GM18511 (cell line): ENCODE results near the gene SLC9A6.
"Not testable (repeated sequence)": the region's sequence is repeated elsewhere in the genome, so short reads cannot be mapped to it uniquely, and the experiment has no call there.

Experiments
- ATAC-seq: cut with Tn5 transposase; IDR thresholded peaks from one replicate; pipeline ENCODE4 v1.9.1; 2021; ENCODE audit warnings: mild to moderate bottlenecking, moderate library complexity; ENCODE audit not compliant: unreplicated experiment

SLC9A6 gene

GRCh38 chrX:136028383-136028984, 43.2 kb downstream of the SLC9A6 start:
- ATAC-seq: peak; percentile 79

GRCh38 chrX:136029766-136030165, 44.5 kb downstream of the SLC9A6 start:
- ATAC-seq: no peak

DNA sequence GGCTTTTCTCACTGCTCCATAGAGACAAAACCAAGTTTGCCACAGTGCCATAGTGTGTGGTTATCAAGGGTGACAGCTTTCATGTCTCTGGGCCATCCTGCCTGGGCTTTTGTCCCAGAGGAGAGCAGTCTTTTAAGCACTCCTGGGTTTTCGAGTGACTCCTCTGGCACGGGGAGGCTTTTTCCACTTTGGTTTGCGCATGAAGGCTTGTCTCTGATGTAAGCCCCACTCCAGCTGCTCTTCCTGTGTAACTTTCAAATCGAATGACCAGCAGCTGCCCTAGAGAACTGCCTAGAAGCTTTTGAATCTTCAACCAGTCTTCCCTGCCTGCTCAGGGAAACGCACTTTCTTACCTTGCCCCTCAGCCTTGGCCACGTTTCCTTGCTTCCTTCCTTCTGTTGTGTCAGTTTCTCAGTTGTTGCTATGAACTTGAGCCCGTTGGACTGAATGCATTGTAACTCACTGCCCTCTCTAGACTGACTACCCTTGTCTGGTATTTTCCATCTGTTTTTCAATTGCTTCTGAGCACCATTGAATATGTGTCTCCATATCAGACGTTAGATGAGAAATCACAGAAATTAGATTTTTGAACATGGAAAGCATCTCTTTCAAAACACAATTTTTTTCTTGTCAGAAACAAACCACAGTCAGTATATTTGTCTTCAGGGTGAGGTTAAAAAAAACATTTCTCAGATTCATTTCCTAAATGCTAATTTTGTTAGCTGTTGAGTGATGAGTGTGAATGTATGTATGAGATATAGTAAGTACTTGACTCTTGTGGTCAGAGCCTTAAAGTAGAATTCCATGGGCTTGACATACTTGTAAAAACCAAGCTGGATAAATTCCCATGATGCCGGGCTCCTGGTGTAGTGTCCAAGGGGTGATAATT, 45.3 kb downstream of the SLC9A6 start:
- no peak for ATAC-seq

- no peak for ATAC-seq
Observed at GRCh38 chrX:136031626-136032025, 46.4 kb downstream of the SLC9A6 start.

GRCh38 chrX:136032370-136032769, 47.1 kb downstream of the SLC9A6 start:
- no peak for ATAC-seq

DNA sequence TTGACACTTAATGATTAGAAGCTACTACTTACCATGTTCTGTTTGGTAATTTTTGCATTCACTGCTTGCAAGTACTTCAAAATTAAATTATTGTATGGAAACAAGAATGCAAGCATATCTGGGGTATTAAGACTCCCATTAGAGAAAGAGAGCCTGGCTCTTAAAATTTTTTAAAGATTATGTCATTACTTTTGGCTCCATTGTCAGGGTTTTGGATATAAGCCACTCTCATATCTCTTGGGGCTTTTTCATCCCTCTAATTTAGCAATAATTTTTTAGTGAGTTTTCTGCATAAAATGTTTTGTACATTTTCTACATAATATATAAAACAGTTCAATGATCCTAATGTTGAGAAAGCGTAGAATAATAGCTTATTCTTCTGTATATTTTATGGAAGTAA, 49.4 kb downstream of the SLC9A6 start:
- no peak for ATAC-seq

GRCh38 chrX:136035663-136036062, 50.4 kb downstream of the SLC9A6 start:
- no peak for ATAC-seq

GRCh38 chrX:136039485-136039884, 54.2 kb downstream of the SLC9A6 start:
- ATAC-seq: no peak

DNA sequence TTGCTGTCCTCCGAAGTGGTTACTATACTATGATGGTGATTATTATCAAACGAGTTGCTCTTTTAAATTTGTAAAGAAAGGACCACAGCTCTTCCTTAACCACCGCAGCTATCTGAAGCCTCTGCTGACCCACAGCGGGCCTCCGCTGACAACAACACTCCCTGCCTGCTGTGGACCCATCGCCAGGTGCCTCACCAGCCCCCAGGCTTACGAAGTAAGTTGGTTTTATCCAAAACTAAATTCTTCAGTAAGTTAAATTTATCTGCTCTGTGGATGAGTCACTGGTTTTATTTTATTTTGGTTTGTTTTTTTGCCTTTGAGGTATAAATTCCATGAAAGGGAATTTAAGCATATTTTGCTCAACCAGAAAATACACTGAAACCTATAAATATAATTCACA, 54.7 kb downstream of the SLC9A6 start:
- ATAC-seq: no peak

DNA sequence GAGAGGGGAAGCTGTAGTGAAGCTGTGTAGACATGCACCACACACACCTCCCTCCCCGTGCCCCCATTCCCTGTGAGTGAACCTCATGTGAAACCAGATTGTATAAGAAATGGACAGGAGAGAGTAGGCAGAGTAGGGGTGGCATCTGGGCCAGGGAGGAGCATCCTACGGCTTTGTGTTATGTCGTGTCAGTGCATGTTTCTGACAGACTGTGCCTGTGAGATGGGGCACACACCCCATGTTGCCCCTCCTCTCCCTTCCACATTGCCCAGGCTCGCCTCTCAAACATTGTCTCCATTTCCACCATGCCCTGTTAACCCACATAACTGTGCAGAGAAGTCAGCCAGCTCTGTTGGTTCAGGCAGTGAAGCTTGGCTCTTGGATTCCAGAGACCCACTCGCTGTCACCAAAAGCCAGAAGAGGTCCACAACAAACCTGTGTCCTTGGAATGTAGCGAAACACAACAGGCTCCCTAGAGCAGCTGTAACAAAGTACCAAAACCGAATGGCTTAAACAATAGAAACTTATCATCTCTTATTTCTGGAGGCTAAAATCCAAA, 56.1 kb downstream of the SLC9A6 start:
- no peak for ATAC-seq

DNA sequence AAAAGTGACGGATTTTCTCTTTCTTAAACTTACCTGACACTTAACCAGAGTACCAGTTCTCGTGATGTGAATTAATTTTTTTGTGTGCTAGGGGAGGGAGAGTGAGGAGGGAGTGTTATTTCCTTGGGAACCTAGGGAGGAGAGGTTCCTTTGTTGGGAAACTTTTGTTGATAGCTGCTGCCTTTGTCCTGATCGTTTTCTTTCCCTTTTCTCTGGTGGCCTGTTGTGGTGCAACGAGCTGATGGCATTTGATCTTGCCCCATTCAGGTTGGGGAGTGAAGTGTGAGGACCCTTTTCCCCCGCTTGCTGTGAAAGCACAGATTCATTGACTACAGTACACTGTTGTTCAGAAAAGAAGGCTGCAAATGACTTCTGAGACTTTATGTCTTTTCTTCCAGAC, 59.8 kb downstream of the SLC9A6 start:
- no peak for ATAC-seq

DNA sequence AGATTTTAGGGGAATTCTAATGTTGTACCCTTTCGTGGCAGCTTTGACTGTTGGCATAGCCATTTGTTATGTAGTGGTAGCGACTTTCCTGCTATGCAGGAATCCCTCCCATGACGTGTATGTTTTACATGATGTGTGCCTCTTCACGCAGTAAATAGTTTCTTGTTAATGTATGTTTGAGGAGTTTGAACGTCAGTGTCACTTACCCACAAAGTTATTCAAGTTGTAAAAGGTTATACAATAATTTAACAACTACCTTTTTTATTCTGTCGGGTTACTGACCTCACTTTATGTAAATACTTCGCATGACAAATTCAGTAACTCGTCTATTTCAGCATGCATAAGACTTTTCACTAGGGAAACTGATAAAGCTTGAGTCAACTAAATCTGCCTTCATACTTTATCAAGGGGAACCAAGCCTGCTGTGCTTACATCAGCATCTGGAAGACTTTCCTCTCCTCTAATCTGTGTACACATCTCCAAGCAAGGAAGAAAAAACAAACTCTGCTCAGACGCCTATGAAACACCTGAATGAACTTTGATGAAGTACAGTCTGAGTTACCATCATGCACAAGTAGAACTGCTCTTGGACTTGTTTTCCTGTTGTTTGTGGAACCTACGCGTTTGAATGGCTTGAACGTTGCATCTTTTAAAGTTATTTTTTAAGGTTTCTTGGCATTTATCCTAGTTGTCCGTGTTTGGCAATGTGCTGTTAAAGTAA, 61.2 kb downstream of the SLC9A6 start:
- ATAC-seq: no peak

GRCh38 chrX:136047016-136047642, 61.9 kb downstream of the SLC9A6 start:
- ATAC-seq: no peak

GRCh38 chrX:136047969-136048368, 62.7 kb downstream of the SLC9A6 start:
- no peak for ATAC-seq

GRCh38 chrX:136048446-136048845, 63.2 kb downstream of the SLC9A6 start:
- no peak for ATAC-seq

DNA sequence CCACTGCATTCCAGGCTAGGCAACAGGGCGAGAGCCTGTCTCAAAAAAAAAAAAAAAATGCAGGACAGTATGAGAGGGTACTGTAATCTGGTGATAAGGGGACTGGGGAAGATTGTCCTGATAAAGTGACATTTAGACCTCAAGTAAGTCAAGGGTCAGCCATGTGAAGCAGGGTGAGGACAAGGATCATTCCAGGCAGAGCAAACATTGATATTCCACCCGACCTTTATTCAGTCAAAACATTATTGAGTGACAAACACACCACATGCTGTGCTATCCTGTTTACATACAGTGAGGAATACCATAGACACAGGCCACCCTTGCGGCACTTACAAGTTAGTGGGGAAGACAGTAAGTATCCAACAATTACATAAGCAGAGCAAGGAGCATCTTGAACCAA, 64.4 kb downstream of the SLC9A6 start:
- ATAC-seq: no peak

DNA sequence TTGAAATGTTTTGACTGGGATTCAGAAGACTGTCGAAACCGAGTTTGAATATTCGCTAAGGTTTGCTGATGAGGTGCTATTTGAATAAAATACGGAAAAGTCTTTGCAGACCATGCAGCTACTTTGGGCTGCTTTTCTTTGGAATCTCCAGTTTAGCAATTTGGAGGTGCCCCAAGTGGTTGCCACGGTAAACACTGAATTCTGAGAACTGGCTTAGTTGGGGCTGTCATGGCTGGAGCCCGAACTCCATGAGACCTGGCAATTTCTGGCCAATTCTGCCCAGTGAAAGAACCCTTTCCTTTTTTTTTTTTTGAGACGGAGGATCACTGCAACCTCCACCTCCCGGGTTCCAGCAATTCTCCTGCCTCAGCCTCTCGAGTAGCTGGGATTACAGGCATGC, 65.6 kb downstream of the SLC9A6 start:
- not testable (repeated sequence) for ATAC-seq

DNA sequence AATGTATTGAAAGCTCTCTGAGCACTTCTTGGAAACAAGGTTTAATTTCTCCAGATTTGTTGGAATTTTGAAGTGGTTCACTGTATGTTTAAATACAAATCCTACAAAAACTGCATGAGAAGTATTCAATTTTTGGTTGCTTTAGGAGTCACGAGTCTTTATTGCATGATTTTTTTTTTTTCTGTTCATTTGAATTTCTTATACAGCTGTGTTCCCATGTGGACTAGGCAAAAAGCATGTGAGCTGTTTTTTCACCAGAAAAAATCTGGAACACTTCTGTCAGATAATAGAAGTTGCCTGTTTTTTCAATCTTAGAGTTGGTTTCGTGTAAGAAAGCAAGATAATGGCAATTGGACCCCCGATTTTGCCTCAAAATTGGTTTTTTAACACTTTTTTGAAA, 66.4 kb downstream of the SLC9A6 start:
- ATAC-seq: no peak

- no peak for ATAC-seq
Observed at GRCh38 chrX:136055651-136056221, 70.5 kb downstream of the SLC9A6 start.

DNA sequence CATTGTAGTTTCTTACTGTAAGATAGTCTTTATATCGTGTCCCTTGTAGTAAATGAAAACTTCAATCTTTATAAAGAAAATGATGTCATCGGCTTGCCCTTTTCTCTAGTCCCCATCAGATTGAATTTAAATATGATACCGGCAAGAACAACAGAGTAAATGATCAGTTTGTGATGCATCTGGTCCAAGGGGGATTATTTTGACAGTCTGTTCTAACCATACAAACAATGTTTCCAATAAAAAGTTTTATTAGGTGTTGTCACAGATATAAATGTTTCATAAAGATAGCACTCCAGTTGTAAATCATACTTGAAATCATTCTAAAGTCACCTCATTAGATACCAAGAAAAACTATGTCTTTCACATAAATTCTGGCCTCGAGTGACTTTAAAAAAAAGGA, 72.3 kb downstream of the SLC9A6 start:
- no peak for ATAC-seq

GRCh38 chrX:136059350-136059749, 74.1 kb downstream of the SLC9A6 start:
- ATAC-seq: no peak
